Mesenchymal stem cell (in vitro differentiated cells and primary cell): ENCODE measurements around the gene ZC3H7B.
"Not testable (repeated sequence)": the region's sequence is repeated elsewhere in the genome, so short reads cannot be mapped to it uniquely, and the experiment has no call there.

Source experiments
- DNase-seq: peaks from one replicate; pipeline ENCODE4 v3.0.0-alpha.2; 2013
- H2AFZ ChIP-seq: one replicate; pipeline ENCODE4 v1.6.1; 2013; ENCODE audit warnings: low read depth, mild to moderate bottlenecking, control low read depth, inconsistent platforms, low read length, moderate library complexity
- H2AK5ac ChIP-seq: 2 replicates; pipeline ENCODE4 v1.6.1; 2013; ENCODE audit warnings: low read length, moderate library complexity, mild to moderate bottlenecking, inconsistent platforms; ENCODE audit not compliant: severe bottlenecking
- H2BK120ac ChIP-seq: one replicate; pipeline ENCODE4 v1.6.1; 2013; ENCODE audit warnings: low read depth, mild to moderate bottlenecking, inconsistent platforms, low read length, moderate library complexity
- H2BK12ac ChIP-seq, 2 experiments: one replicate each; pipeline ENCODE4 v1.6.1; 2013; ENCODE audit warnings: inconsistent platforms in 2 of 2, low read length in 2 of 2, mild to moderate bottlenecking in 2 of 2, moderate library complexity in 2 of 2, control low read depth in 1 of 2
- H2BK15ac ChIP-seq: one replicate; pipeline ENCODE4 v1.6.1; 2013; ENCODE audit warnings: mild to moderate bottlenecking, low read depth, inconsistent platforms; ENCODE audit not compliant: poor library complexity, severe bottlenecking
- H2BK5ac ChIP-seq: 2 replicates; pipeline ENCODE4 v1.6.1; 2013; ENCODE audit warnings: low read depth, mild to moderate bottlenecking, low read length, control low read depth, inconsistent platforms; ENCODE audit not compliant: poor library complexity, severe bottlenecking
- H3K14ac ChIP-seq, 2 experiments: one replicate each; pipeline ENCODE4 v1.6.1; 2013; ENCODE audit warnings: inconsistent platforms in 2 of 2, low read length in 2 of 2, control low read depth in 1 of 2, mild to moderate bottlenecking in 1 of 2, moderate library complexity in 1 of 2
- H3K18ac ChIP-seq, 2 experiments: one replicate each; pipeline ENCODE4 v1.6.1; 2013; ENCODE audit warnings: inconsistent platforms in 2 of 2, low read length in 2 of 2, control low read depth in 1 of 2, low read depth in 1 of 2, mild to moderate bottlenecking in 1 of 2
- H3K23ac ChIP-seq, 2 experiments: one replicate each; pipeline ENCODE4 v1.6.1; 2013; ENCODE audit warnings: inconsistent platforms in 2 of 2, low read length in 2 of 2, mild to moderate bottlenecking in 2 of 2, moderate library complexity in 2 of 2, control low read depth in 1 of 2
- H3K27ac ChIP-seq: 2 replicates; pipeline ENCODE4 v1.5.1; 2013; ENCODE audit warnings: mild to moderate bottlenecking, moderate library complexity, low read length, control low read depth, inconsistent platforms; ENCODE audit not compliant: poor library complexity, severe bottlenecking
- H3K27me3 ChIP-seq, 2 experiments: 2 replicates each; pipeline versions ENCODE4 v1.6.1 to v1.7.0; 2013; ENCODE audit warnings: low read length in 2 of 2, mild to moderate bottlenecking in 2 of 2, moderate library complexity in 2 of 2, control low read depth in 1 of 2, inconsistent platforms in 1 of 2; ENCODE audit not compliant: control insufficient read depth in 1 of 2, insufficient read depth in 1 of 2
- H3K36me3 ChIP-seq, 2 experiments: 2 replicates each; pipeline versions ENCODE4 v1.6.1 to v1.7.0; 2013; ENCODE audit warnings: low read length in 2 of 2, control low read depth in 1 of 2, inconsistent platforms in 1 of 2, low read depth in 1 of 2, mild to moderate bottlenecking in 1 of 2; ENCODE audit not compliant: insufficient read depth in 2 of 2, control insufficient read depth in 1 of 2
- H3K4ac ChIP-seq, 2 experiments: one replicate each; pipeline ENCODE4 v1.6.1; 2013; ENCODE audit warnings: inconsistent platforms in 2 of 2, low read length in 2 of 2, mild to moderate bottlenecking in 2 of 2, moderate library complexity in 2 of 2, control low read depth in 1 of 2, low read depth in 1 of 2
- H3K4me1 ChIP-seq: 2 replicates; pipeline ENCODE4 v1.6.1; 2013; ENCODE audit warnings: low read depth, low read length, control low read depth; ENCODE audit not compliant: control insufficient read depth, insufficient read depth
- H3K4me2 ChIP-seq: 2 replicates; pipeline ENCODE4 v1.6.1; 2013; ENCODE audit warnings: low read length, mild to moderate bottlenecking, inconsistent platforms; ENCODE audit not compliant: poor library complexity, severe bottlenecking
- H3K4me3 ChIP-seq, 2 experiments: 2 replicates each; pipeline versions ENCODE4 v1.5.1 to v1.7.0; 2013; ENCODE audit warnings: low read length in 2 of 2, mild to moderate bottlenecking in 2 of 2, control low read depth in 1 of 2, low read depth in 1 of 2; ENCODE audit not compliant: insufficient read depth in 1 of 2
- H3K79me1 ChIP-seq: replicated peaks from 2 replicates; pipeline ENCODE4 v1.6.1; 2013; ENCODE audit warnings: mild to moderate bottlenecking, control low read depth, low read length, inconsistent platforms; ENCODE audit not compliant: poor library complexity, severe bottlenecking
- H3K9ac ChIP-seq: 2 replicates; pipeline ENCODE4 v1.7.0; 2013; ENCODE audit warnings: mild to moderate bottlenecking, low read length, moderate library complexity
- H3K9me3 ChIP-seq: 2 replicates; pipeline ENCODE4 v1.7.0; 2013; ENCODE audit warnings: mild to moderate bottlenecking, low read length; ENCODE audit not compliant: control insufficient read depth
- H4K8ac ChIP-seq: one replicate; pipeline ENCODE4 v1.6.1; 2013; ENCODE audit warnings: inconsistent platforms, mild to moderate bottlenecking, low read length, moderate library complexity
- H4K91ac ChIP-seq: one replicate; pipeline ENCODE4 v1.6.1; 2013; ENCODE audit warnings: mild to moderate bottlenecking, low read length, inconsistent platforms
- WGBS: methylation state at CpG from one replicate; pipeline ENCODE4 v1.1.7; 2013; ENCODE audit warnings: mixed read lengths; 5-methylcytosine and 5-hydroxymethylcytosine counted together

ZC3H7B gene

DNA sequence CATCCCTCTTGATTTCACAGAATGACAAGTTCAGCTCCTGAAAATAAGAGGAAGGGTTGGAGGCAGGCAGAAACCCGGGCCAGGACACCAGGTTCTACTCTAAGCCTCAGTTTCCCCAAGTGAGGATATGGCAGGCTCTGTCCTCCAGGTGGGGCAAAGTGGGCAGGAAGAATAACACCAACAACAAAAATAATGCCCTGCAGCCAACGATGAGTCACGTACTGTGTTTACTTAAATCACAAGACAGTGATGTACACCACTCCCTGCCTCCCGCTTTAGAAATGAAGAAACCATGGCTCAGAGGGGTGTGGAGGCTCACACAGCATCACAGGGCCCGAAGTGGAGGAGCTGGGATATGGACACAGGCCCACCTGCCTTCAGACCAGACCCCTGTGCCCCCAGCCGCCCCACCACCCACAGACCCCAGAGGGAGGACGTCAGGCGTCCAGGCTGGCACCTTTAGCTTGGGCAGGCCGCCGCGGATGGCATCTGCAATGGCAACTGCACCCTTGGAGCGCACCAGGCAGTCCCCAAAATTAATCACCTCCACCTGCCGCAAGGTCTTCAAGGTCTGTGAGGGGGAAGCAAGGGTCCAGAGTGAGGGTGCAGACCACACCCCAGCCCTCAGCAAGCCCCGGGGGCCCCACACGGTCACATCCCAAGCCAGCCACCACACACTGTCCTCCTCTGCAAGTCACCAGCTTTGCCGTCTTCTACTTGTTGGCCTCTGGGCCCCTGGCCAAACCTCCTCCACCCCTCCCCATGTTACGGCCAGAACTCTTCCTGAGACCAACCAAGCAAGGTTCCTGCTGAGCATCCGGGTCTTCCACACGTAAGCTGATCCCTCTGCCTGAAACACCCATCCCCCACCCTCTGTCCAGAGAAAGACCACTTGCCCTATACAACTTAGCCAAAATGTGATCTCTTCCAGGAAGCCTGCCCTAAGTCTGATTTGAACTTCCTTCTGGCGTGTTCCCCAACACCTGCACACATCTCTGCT is 44.8 kb upstream of the ZC3H7B start:
- Histone ChIP-seq H3K23ac (peak overlapping the region in 1 of 2 experiments; percentile 34), H3K36me3 (peaks cover 79 to 89% of the 10 kb centered on the region in 2 experiments), H3K14ac (peak overlapping the region in 1 of 2 experiments; percentile 41), H3K4me3 (no peak overlapping the region), H3K27ac (peak overlapping the region; percentile 46), H2BK5ac (no peak overlapping the region), H3K9me3 (no peaks in the 10 kb centered on the region), H4K8ac (peak overlapping the region; percentile 52), H2BK120ac (peak overlapping the region; percentile 22), H3K9ac (peak overlapping the region; percentile 30), H3K4me2 (peak overlapping the region; percentile 3), H2AK5ac (peak overlapping the region; percentile 66), H4K91ac (peak overlapping the region; percentile 61), H3K18ac (peak overlapping the region in 1 of 2 experiments; percentile 31), H3K27me3 (no peaks in the 10 kb centered on the region), H3K4ac (peak overlapping the region; percentile 47 to 82), H3K4me1 (peaks cover 22% of the 10 kb centered on the region), H2AFZ (no peak overlapping the region), H2BK15ac (peak overlapping the region; percentile 30), H3K79me1 (peaks cover 36% of the 10 kb centered on the region), H2BK12ac (peak overlapping the region; percentile 28 to 71)
- DNase-seq: peak; percentile 89
- WGBS: 72% methylated on average over 19 of the region's 20 CpGs

DNA sequence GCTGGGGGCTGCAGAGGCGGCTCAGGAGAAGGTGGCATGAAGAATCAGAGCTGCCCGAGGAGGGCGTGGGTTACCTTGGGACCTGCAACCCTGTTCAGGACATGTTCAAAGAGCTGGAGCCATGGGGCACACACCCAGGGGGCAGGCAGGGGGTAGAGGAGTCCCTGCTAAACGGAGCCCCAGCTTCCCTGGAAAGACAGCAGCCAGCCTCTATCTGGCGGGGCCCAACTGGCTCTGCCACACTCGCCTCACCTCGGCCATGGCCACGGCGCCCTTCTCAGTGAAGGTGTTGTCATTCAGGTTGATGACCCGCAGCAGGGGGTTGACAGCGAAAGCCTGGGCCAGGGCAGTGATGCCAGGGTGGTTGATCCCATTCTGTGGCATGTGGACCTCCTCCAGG is 43.6 kb upstream of the ZC3H7B start:
- 98% methylated on average over 11 of the region's 11 CpGs for WGBS
- Histone ChIP-seq H3K4me1 (peaks cover 22% of the 10 kb centered on the region), H3K9ac (no peak overlapping the region), H3K23ac (no peak overlapping the region), H3K36me3 (peaks cover 84 to 91% of the 10 kb centered on the region in 2 experiments), H2AFZ (no peak overlapping the region), H2AK5ac (peak overlapping the region; percentile 24), H3K18ac (peak overlapping the region in 1 of 2 experiments; percentile 25), H2BK120ac (no peak overlapping the region), H3K4me2 (no peak overlapping the region), H3K27me3 (no peaks in the 10 kb centered on the region), H3K79me1 (peaks cover 40% of the 10 kb centered on the region), H3K4ac (no peak overlapping the region), H2BK5ac (no peak overlapping the region), H2BK15ac (no peak overlapping the region), H4K91ac (peak overlapping the region; percentile 15), H2BK12ac (no peak overlapping the region), H4K8ac (no peak overlapping the region), H3K27ac (no peak overlapping the region), H3K14ac (no peak overlapping the region), H3K9me3 (no peaks in the 10 kb centered on the region), H3K4me3 (no peak overlapping the region)
- no peak for DNase-seq

DNA sequence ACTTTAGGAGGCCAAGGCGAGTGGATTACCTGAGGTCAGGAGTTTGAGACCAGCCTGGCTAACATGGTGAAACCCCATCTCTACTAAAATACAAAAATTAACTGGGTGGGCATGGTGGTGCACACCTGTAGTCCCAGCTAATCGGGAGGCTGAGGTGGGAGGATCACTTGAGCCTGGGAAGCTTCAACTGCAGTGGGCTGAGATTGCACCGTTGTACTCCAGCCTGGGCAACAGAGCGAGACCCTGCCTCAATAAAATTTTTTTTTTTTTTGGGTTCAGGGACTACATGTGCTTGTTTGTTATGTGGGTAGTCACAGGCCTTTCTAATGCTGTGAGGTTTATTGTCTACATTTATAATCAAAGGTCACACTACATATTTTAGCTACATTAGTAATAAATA is 41.6 kb upstream of the ZC3H7B start:
- not testable (repeated sequence) for H3K9me3 ChIP-seq, H2BK12ac ChIP-seq, H3K27ac ChIP-seq, H2BK120ac ChIP-seq, H4K8ac ChIP-seq, H3K4me2 ChIP-seq, H3K27me3 ChIP-seq, H2BK15ac ChIP-seq, H2BK5ac ChIP-seq, DNase-seq, H3K14ac ChIP-seq, H3K4ac ChIP-seq, H3K4me3 ChIP-seq, H2AFZ ChIP-seq, H3K9ac ChIP-seq, H4K91ac ChIP-seq, H2AK5ac ChIP-seq, H3K18ac ChIP-seq, H3K23ac ChIP-seq
- Histone ChIP-seq H3K4me1 (peaks cover 31% of the 10 kb centered on the region), H3K36me3 (peaks cover 88 to 90% of the 10 kb centered on the region in 2 experiments), H3K79me1 (peaks cover 49% of the 10 kb centered on the region)
- over 99% methylated on average over 4 of the region's 4 CpGs for WGBS

DNA sequence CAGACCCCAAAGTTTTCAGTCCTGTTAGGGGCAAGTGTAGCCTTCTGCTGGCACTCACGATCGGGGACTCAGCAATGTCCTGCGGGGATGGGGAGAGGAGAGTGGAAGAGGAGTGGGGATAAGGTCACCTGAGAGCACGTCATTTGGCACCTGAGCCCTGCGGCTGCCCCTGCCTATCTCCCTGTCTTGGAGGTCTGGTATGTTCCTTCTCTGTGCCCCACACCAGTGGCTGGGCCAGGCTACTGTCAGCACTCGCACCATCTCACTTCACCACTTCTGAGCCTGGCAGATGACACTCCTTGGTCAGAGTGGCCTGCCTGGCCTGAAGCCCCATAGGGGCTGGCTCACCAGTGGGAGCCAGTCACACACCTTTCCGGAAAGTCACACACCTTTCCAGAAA is 40.5 kb upstream of the ZC3H7B start:
- DNase-seq: no peak
- Histone ChIP-seq H3K4me2 (no peak overlapping the region), H3K27ac (no peak overlapping the region), H4K8ac (no peak overlapping the region), H3K9ac (no peak overlapping the region), H3K27me3 (no peaks in the 10 kb centered on the region), H2BK15ac (no peak overlapping the region), H3K18ac (no peak overlapping the region), H2AFZ (no peak overlapping the region), H3K4ac (no peak overlapping the region), H2BK5ac (no peak overlapping the region), H3K14ac (no peak overlapping the region), H2BK120ac (no peak overlapping the region), H3K23ac (no peak overlapping the region), H3K79me1 (peaks cover 56% of the 10 kb centered on the region), H4K91ac (no peak overlapping the region), H2BK12ac (no peak overlapping the region), H3K4me3 (no peak overlapping the region), H3K9me3 (no peaks in the 10 kb centered on the region), H2AK5ac (no peak overlapping the region), H3K4me1 (peaks cover 30% of the 10 kb centered on the region), H3K36me3 (peaks cover 88 to 91% of the 10 kb centered on the region in 2 experiments)
- over 99% methylated on average over 7 of the region's 7 CpGs for WGBS
